ENCODE results near the gene USP40.

Gene USP40

DNA sequence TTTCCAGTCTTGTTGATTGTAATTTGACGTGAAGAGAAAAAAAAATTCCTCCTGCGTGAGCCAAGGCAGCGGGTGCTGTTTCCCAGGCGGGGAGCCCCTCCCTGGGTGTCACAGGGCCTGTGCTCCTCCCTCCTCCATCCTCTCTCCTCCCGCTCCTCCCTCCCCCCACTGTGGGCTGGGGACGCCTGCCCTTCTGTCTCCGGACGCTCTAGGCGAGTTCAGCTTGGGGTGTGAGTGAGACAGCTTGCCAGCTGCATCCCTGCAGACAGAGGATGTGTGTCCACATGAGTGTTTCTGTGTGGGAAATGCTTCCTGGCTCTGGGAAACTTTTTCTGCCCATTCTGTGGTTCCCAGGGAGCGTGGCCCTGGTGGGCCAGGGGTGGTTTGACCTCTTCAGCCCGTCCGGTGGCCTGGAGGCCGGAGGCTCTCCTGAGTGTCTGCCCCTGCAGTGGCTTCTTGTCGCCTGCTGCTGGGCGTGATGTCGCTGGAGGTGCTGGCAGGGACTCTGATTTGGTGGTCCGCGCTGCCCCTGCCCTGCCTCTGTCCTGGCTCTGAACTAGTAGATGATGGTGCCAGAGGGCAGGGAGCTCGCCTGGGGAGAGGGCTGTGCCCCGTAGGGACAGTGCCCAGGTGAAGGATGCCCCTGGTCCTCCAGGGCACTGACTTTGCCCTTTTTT is 96.4 kb downstream of the USP40 start:
- H3K9ac ChIP-seq (ENCODE audit: low read depth, low read length): no peak overlapping the region
- no peak overlapping the region for H3K4me3 ChIP-seq (ENCODE audit: low read depth, low read length)
- H3K27me3 ChIP-seq (ENCODE audit: control insufficient read depth, insufficient read depth, low read length): no peaks in the 10 kb centered on the region
- peaks cover 17% of the 10 kb centered on the region for H3K36me3 ChIP-seq (ENCODE audit: control insufficient read depth, insufficient read depth, low read length)
- H3K9me3 ChIP-seq (ENCODE audit: control insufficient read depth, insufficient read depth, low read length): no peaks in the 10 kb centered on the region
- no peaks in the 10 kb centered on the region for H3K4me1 ChIP-seq (ENCODE audit: control insufficient read depth, insufficient read depth, low read length)

DNA sequence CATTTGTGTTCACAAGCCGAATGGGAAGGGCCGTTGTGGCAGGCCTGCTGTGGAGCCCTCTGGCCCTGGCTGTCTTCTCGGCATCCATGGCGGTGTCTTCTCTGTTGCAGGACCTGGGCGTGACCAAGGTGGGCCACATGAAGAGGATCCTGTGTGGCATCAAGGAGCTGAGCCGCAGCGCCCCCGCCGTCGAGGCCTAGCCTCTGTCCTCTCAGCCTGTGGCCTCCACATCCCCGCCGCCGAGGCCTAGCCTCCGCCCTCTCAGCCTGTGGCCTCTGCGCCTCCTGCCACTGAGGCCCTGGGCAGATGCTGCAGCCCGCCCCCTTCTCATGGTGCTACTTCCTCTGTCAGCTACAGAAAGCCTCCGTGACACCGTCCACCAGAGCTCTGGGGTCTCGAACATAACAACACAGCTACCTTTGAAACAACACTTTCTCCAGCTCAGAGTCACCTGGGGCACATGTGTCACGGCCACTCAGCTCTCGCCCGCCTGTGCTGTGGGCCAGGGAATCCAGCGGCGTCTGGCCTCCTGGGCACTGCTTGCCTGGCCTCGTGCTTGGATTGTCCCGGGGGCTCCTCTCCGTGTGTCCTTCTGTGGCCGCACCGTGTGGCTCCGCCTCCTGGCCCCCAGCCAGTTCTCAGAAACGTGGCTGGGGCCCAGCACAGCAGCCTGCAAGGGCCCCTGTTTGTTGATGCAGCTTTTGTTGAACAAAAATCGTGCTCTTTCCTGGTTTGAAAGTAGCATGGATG is 97.1 kb downstream of the USP40 start:
- H3K4me1 ChIP-seq (ENCODE audit: control insufficient read depth, insufficient read depth, low read length): no peaks in the 10 kb centered on the region
- no peak overlapping the region for H3K4me3 ChIP-seq (ENCODE audit: low read depth, low read length)
- peaks cover 17% of the 10 kb centered on the region for H3K36me3 ChIP-seq (ENCODE audit: control insufficient read depth, insufficient read depth, low read length)
- no peaks in the 10 kb centered on the region for H3K27me3 ChIP-seq (ENCODE audit: control insufficient read depth, insufficient read depth, low read length)
- no peak overlapping the region for H3K9ac ChIP-seq (ENCODE audit: low read depth, low read length)
- no peaks in the 10 kb centered on the region for H3K9me3 ChIP-seq (ENCODE audit: control insufficient read depth, insufficient read depth, low read length)

DNA sequence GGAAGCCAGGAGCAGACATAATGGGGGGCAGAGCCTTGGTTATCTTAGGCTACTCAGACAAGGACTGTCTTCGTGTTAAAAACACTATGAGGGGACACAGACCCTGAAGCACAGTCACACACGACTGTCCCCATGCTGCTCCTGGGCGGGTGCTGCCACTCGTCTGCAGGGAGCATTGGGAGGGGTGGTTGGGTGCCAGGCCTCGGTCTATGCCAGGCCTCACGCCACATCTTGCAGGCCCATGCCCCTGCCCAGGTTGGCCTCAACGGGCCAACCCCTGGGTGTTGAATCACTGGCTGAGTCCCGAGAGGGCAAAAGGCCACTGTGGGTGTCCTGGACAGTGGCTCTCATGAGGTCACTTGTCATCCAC is 97.9 kb downstream of the USP40 start:
- H3K36me3 ChIP-seq (ENCODE audit: control insufficient read depth, insufficient read depth, low read length): peaks cover 18% of the 10 kb centered on the region

DNA sequence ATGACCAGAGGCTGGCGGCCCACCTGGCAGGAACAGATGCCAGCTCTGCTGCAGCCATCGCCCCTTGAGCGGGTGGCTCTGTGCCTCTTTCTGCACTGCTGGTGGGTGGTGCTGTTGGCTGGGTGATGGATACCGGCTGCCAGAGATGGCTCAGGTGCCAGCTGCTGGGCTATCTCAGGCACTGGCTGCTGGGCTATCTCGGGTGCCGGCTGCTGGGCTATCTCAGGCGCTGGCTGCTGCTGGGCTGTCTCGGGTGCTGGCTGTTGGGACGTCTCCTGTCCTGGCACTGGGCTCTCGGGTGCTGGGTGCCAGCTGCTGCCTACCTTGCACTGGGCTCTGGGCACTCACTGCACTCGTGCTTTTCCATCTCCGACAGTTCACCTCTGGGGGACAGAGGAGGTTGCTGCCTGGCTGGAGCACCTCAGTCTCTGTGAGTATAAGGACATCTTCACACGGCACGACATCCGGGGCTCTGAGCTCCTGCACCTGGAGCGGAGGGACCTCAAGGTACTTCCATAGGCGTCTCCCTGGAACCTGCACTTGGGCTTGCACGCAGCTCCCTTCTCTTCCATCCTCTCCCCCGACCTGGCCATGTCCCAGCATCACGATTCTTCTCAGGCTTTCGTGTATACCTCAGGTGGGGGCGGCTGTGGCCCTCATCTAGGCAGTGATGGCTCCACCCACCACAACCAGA is 98.4 kb downstream of the USP40 start:
- Histone ChIP-seq H3K36me3 (ENCODE audit: control insufficient read depth, insufficient read depth, low read length) (peaks cover 23% of the 10 kb centered on the region), H3K27me3 (ENCODE audit: control insufficient read depth, insufficient read depth, low read length) (no peaks in the 10 kb centered on the region), H3K9me3 (ENCODE audit: control insufficient read depth, insufficient read depth, low read length) (no peaks in the 10 kb centered on the region), H3K4me3 (ENCODE audit: low read depth, low read length) (no peak overlapping the region), H3K4me1 (ENCODE audit: control insufficient read depth, insufficient read depth, low read length) (no peaks in the 10 kb centered on the region), H3K9ac (ENCODE audit: low read depth, low read length) (no peak overlapping the region)

More for the DNA sequence above, 97.9 kb downstream of the USP40 start:
- Histone ChIP-seq H3K4me1 (ENCODE audit: control insufficient read depth, insufficient read depth, low read length) (no peaks in the 10 kb centered on the region), H3K27me3 (ENCODE audit: control insufficient read depth, insufficient read depth, low read length) (no peaks in the 10 kb centered on the region), H3K4me3 (ENCODE audit: low read depth, low read length) (no peak overlapping the region), H3K9ac (ENCODE audit: low read depth, low read length) (no peak overlapping the region), H3K9me3 (ENCODE audit: control insufficient read depth, insufficient read depth, low read length) (no peaks in the 10 kb centered on the region)

DNA sequence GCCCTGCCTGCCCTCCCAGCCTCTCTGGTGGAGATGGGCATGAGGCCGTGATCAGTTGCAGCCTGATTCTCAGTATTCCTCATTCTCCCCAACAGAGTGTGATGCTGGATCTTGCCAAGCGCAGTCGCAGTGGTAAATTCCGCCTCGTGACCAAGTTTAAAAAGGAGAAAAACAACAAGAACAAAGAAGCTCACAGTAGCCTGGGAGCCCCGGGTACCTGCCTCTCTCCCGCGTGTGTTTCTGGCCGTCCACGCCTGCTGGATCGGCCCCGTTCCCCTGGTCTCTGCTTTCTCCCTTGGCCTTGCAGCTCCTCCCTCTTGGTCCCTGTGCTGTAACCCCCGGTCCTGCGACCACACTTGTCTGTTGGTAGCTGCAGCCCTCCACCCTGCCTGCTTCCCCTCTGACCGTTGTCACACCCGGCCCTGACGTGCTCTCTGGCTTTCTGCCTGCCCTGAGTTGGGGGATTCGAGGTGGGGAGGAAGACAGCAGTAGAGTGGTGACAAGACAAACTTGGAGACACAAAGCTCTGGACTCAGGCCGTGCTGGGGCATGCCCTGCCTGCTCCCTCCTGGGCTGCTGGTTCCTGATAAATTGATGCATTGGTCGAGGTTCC is 99.5 kb downstream of the USP40 start:
- H3K4me3 ChIP-seq (ENCODE audit: low read depth, low read length): no peak overlapping the region
- no peaks in the 10 kb centered on the region for H3K4me1 ChIP-seq (ENCODE audit: control insufficient read depth, insufficient read depth, low read length)
- no peaks in the 10 kb centered on the region for H3K27me3 ChIP-seq (ENCODE audit: control insufficient read depth, insufficient read depth, low read length)
- no peaks in the 10 kb centered on the region for H3K9me3 ChIP-seq (ENCODE audit: control insufficient read depth, insufficient read depth, low read length)
- peaks cover 29% of the 10 kb centered on the region for H3K36me3 ChIP-seq (ENCODE audit: control insufficient read depth, insufficient read depth, low read length)
- H3K9ac ChIP-seq (ENCODE audit: low read depth, low read length): no peak overlapping the region

DNA sequence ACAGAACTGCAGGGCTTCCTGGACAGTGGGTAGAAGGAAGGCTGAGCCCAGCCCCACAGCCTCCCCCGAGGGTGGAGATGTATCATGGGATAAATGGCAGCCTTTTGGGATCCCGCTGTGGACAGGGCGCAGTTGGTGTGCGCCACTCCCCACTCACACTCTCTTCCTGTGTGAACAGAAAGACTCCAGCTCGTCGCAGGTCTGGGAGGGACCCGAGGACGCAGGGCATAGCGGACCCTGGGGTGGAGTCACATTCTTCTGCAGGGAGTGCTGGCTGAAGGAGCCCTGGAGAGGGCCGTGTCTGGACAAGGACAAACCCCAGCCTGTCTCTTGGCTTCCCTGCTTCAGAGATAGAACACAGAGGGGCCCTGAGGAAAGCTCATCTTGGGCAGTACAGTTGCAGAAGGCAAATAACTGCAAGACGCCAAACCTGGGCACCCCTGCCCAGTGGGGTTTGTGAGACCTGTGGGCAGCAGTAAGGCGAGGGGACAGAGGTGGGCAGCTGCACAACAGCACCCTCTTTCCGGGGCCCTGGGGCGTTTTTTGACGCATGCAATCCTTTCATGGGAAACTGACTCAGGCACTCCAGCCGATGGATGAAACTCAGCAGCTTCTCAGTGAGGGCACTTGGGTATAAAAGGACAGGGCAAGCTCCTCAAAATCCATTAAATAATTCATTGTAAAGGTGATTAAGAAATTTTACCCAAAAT is 101.9 kb downstream of the USP40 start:
- H3K27me3 ChIP-seq (ENCODE audit: control insufficient read depth, insufficient read depth, low read length): no peaks in the 10 kb centered on the region
- H3K4me3 ChIP-seq (ENCODE audit: low read depth, low read length): no peak overlapping the region
- peaks cover 23% of the 10 kb centered on the region for H3K36me3 ChIP-seq (ENCODE audit: control insufficient read depth, insufficient read depth, low read length)
- no peak overlapping the region for H3K9ac ChIP-seq (ENCODE audit: low read depth, low read length)
- no peaks in the 10 kb centered on the region for H3K9me3 ChIP-seq (ENCODE audit: control insufficient read depth, insufficient read depth, low read length)
- H3K4me1 ChIP-seq (ENCODE audit: control insufficient read depth, insufficient read depth, low read length): no peaks in the 10 kb centered on the region

DNA sequence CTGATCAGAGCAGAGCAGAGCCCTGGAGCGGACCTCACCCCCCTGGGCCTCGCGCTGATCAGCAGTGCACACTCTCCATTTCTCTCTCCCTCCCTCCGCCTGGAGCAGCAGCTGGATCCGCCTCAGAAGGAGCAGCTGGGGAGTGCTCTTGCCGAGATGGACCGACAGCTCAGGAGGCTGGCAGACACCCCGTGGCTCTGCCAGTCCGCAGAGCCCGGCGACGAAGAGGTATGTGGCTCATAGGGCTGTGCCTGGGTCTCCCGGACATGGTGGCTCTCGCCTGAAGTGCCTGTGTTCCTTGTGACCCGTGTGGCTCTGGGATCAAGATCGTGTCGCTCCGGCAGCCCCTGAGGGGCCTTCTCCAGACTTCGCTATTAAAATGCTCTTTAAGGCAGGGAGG is 102.5 kb downstream of the USP40 start:
- H3K36me3 ChIP-seq (ENCODE audit: control insufficient read depth, insufficient read depth, low read length): peaks cover 20% of the 10 kb centered on the region
- no peak overlapping the region for H3K9ac ChIP-seq (ENCODE audit: low read depth, low read length)
- no peaks in the 10 kb centered on the region for H3K9me3 ChIP-seq (ENCODE audit: control insufficient read depth, insufficient read depth, low read length)
- no peaks in the 10 kb centered on the region for H3K4me1 ChIP-seq (ENCODE audit: control insufficient read depth, insufficient read depth, low read length)
- no peaks in the 10 kb centered on the region for H3K27me3 ChIP-seq (ENCODE audit: control insufficient read depth, insufficient read depth, low read length)
- H3K4me3 ChIP-seq (ENCODE audit: low read depth, low read length): no peak overlapping the region

DNA sequence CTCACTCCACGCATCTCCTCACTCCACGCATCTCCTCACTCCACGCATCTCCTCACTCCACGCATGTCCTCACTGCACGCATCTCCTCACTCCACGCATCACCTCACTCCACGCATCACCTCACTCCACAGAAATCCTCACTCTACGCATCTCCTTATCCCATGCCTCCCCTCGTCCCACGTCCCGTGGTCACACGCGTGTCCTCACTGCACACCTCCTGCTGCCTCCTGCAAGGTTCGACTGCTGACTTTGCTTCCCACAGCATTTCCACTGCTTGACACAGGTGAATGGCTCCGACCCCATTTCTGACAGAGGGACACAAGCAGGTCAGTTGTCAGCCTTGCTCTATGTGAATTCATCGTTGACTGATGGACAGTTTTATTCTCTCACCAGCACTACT is 103.0 kb downstream of the USP40 start:
- H3K9ac ChIP-seq (ENCODE audit: low read depth, low read length): no peak overlapping the region
- no peaks in the 10 kb centered on the region for H3K9me3 ChIP-seq (ENCODE audit: control insufficient read depth, insufficient read depth, low read length)
- H3K27me3 ChIP-seq (ENCODE audit: control insufficient read depth, insufficient read depth, low read length): no peaks in the 10 kb centered on the region
- H3K4me1 ChIP-seq (ENCODE audit: control insufficient read depth, insufficient read depth, low read length): no peaks in the 10 kb centered on the region
- H3K4me3 ChIP-seq (ENCODE audit: low read depth, low read length): no peak overlapping the region
- peaks cover 20% of the 10 kb centered on the region for H3K36me3 ChIP-seq (ENCODE audit: control insufficient read depth, insufficient read depth, low read length)

DNA sequence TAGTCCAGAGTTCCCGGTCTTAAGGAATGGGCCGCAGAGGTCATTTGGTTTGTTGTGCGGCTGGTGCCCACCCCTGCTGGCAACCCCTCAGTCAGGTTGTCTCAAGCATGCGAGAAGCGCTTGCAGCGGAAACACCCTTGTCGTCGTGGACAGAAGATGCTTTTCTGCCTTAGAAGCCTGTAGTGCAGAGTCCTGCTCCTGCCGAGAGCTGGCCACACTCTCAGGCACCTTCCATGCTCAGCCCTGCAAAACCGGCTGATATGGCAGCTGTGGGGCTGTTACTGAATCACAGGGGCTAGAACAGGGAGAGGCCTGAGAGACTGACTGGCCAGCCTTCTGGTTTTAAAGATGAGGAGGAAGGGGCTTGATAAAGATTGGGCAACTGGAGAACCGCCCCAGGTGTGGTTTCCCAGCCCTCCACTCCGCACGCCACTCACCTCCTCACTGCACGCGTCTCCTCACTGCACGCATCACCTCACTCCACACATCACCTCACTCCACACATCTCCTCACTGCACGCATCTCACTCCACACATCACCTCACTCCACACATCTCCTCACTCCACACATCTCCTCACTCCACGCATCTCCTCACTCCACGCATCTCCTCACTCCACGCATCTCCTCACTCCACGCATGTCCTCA is 103.6 kb downstream of the USP40 start:
- Histone ChIP-seq H3K36me3 (ENCODE audit: control insufficient read depth, insufficient read depth, low read length) (peaks cover 13% of the 10 kb centered on the region), H3K27me3 (ENCODE audit: control insufficient read depth, insufficient read depth, low read length) (no peaks in the 10 kb centered on the region), H3K9me3 (ENCODE audit: control insufficient read depth, insufficient read depth, low read length) (no peaks in the 10 kb centered on the region), H3K4me1 (ENCODE audit: control insufficient read depth, insufficient read depth, low read length) (no peaks in the 10 kb centered on the region), H3K4me3 (ENCODE audit: low read depth, low read length) (no peak overlapping the region), H3K9ac (ENCODE audit: low read depth, low read length) (no peak overlapping the region)

DNA sequence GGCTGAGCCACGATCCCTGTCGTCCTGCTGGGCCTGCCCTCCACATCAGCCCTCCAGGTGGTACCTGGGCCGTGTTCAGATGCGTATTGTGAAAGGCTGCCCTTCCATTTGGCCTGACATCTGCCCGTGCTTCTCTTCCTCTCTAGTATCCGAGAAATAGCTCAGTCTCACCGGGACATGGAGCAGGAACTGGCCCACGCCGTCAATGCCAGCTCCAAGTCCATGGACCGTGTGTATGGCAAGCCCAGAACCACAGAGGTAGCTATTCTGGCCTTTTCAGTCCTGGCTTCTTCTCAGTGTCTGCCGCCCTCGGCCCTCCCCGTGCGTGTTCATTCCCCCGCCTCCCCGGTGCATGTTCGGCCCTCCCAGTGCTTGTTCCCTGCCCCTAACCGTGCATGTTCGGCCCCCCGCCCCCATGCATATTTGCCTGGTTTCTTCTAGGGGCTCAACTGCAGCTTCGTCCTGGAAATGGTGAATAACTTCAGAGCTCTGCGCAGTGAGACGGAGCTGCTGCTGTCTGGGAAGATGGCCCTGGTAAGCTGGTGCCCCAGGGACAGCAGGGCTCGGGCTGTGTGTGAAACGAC is 104.3 kb downstream of the USP40 start:
- no peak overlapping the region for H3K9ac ChIP-seq (ENCODE audit: low read depth, low read length)
- H3K27me3 ChIP-seq (ENCODE audit: control insufficient read depth, insufficient read depth, low read length): no peaks in the 10 kb centered on the region
- H3K4me3 ChIP-seq (ENCODE audit: low read depth, low read length): no peak overlapping the region
- peaks cover 15% of the 10 kb centered on the region for H3K36me3 ChIP-seq (ENCODE audit: control insufficient read depth, insufficient read depth, low read length)
- H3K4me1 ChIP-seq (ENCODE audit: control insufficient read depth, insufficient read depth, low read length): no peaks in the 10 kb centered on the region
- no peaks in the 10 kb centered on the region for H3K9me3 ChIP-seq (ENCODE audit: control insufficient read depth, insufficient read depth, low read length)

DNA sequence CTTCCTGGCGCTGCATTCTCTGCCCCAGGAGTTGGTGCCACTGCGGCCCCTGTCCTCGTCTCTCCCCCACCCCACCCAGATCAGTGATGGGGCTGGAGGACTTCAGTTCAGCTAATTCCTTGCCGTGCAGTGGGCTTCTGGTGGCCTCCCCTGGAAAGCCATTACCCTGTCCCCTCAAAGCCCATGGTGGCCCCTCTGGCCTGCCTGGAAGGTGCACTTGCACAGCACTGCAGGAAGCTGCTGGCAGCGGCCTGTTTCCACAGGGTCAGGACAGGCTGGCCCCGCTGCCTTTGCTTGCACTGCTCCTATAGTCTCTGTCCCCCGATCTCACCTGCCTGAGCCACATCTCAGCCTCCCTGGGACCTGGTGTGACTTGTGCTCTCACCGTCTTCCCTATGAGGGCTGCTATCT is 105.1 kb downstream of the USP40 start:
- Histone ChIP-seq H3K4me3 (ENCODE audit: low read depth, low read length) (no peak overlapping the region), H3K9me3 (ENCODE audit: control insufficient read depth, insufficient read depth, low read length) (no peaks in the 10 kb centered on the region), H3K27me3 (ENCODE audit: control insufficient read depth, insufficient read depth, low read length) (no peaks in the 10 kb centered on the region), H3K4me1 (ENCODE audit: control insufficient read depth, insufficient read depth, low read length) (no peaks in the 10 kb centered on the region), H3K36me3 (ENCODE audit: control insufficient read depth, insufficient read depth, low read length) (peaks cover 17% of the 10 kb centered on the region), H3K9ac (ENCODE audit: low read depth, low read length) (no peak overlapping the region)
